Esophagus squamous epithelium (tissue), 4 donors: ENCODE data around the gene MMP25.

Experiments
- CTCF ChIP-seq, 6 experiments: fragments of 450-650 bp in 4 of 6; fragments of 200-600 bp in 2 of 6; sonication (generic) in 2 of 6; IDR thresholded peaks; one replicate each; pipeline ENCODE4 v1.5.1; 2016 to 2019; ENCODE audit warnings: antibody characterized with exemption in 6 of 6, mild to moderate bottlenecking in 4 of 6, moderate library complexity in 4 of 6
- POLR2A ChIP-seq, 4 donors: fragments of 450-650 bp; IDR thresholded peaks; one replicate each; pipeline ENCODE4 v1.6.1; 2017; ENCODE audit warnings: antibody characterized with exemption in 4 of 4, mild to moderate bottlenecking in 4 of 4, moderate library complexity in 3 of 4

GRCh38 chr16:3051494-3051893 is 5.1 kb downstream of the MMP25 start:
- TF ChIP-seq POLR2A (IDR thresholded peaks at IDR 0.05) (no peak), CTCF (IDR thresholded peaks at IDR 0.05) (no peak)
